ENCODE results near the gene FGFR3.

Gene FGFR3

GRCh38 chr4:1785592-1785991, 7.5 kb upstream of the FGFR3 start:
- Histone ChIP-seq H3K9ac (ENCODE audit: low read length in 5 of 5) (no peak overlapping the region), H3K27me3 (ENCODE audit: control insufficient read depth in 5 of 5, insufficient read depth in 4 of 5, low read length in 5 of 5) (peaks cover 0 to 4% (median 0%) of the 10 kb centered on the region in 5 donors), H3K4me1 (ENCODE audit: control insufficient read depth in 5 of 5, insufficient read depth in 5 of 5, low read length in 5 of 5) (peaks cover 0 to 9% (median 8%) of the 10 kb centered on the region in 5 donors), H3K9me3 (ENCODE audit: control insufficient read depth in 5 of 5, low read length in 5 of 5) (peaks cover 0 to 2% (median 0%) of the 10 kb centered on the region in 5 donors), H3K27ac (ENCODE audit: low read depth, low read length) (no peak overlapping the region), H3K4me3 (ENCODE audit: low read depth in 1 of 5, low read length in 5 of 5) (no peak overlapping the region), H3K36me3 (ENCODE audit: control insufficient read depth in 5 of 5, insufficient read depth in 5 of 5, low read length in 5 of 5) (no peaks in the 10 kb centered on the region)

GRCh38 chr4:1786544-1787362, 6.3 kb upstream of the FGFR3 start:
- H3K27ac ChIP-seq (ENCODE audit: low read depth, low read length) = no peak overlapping the region
- H3K9ac ChIP-seq (ENCODE audit: low read length in 5 of 5) = no peak overlapping the region
- H3K4me1 ChIP-seq (ENCODE audit: control insufficient read depth in 5 of 5, insufficient read depth in 5 of 5, low read length in 5 of 5) = peaks cover 0 to 9% (median 8%) of the 10 kb centered on the region in 5 donors
- H3K36me3 ChIP-seq (ENCODE audit: control insufficient read depth in 5 of 5, insufficient read depth in 5 of 5, low read length in 5 of 5) = no peaks in the 10 kb centered on the region
- peaks cover 0 to 9% (median 2%) of the 10 kb centered on the region in 5 donors for H3K27me3 ChIP-seq (ENCODE audit: control insufficient read depth in 5 of 5, insufficient read depth in 4 of 5, low read length in 5 of 5)
- H3K4me3 ChIP-seq (ENCODE audit: low read depth in 1 of 5, low read length in 5 of 5) = no peak overlapping the region
- peaks cover 0 to 2% (median 0%) of the 10 kb centered on the region in 5 donors for H3K9me3 ChIP-seq (ENCODE audit: control insufficient read depth in 5 of 5, low read length in 5 of 5)

- Histone ChIP-seq H3K4me3 (ENCODE audit: low read depth in 1 of 5, low read length in 5 of 5) (no peak overlapping the region), H3K27me3 (ENCODE audit: control insufficient read depth in 5 of 5, insufficient read depth in 4 of 5, low read length in 5 of 5) (peaks cover 0 to 10% (median 5%) of the 10 kb centered on the region in 5 donors), H3K4me1 (ENCODE audit: control insufficient read depth in 5 of 5, insufficient read depth in 5 of 5, low read length in 5 of 5) (peaks cover 0 to 9% (median 8%) of the 10 kb centered on the region in 5 donors), H3K9me3 (ENCODE audit: control insufficient read depth in 5 of 5, low read length in 5 of 5) (peaks cover 0 to 2% (median 0%) of the 10 kb centered on the region in 5 donors), H3K9ac (ENCODE audit: low read length in 5 of 5) (no peak overlapping the region), H3K36me3 (ENCODE audit: control insufficient read depth in 5 of 5, insufficient read depth in 5 of 5, low read length in 5 of 5) (no peaks in the 10 kb centered on the region), H3K27ac (ENCODE audit: low read depth, low read length) (no peak overlapping the region)
Observed at GRCh38 chr4:1787411-1788077, 5.5 kb upstream of the FGFR3 start.

- H3K4me3 ChIP-seq (ENCODE audit: low read depth in 1 of 5, low read length in 5 of 5) = no peak overlapping the region
- no peaks in the 10 kb centered on the region for H3K36me3 ChIP-seq (ENCODE audit: control insufficient read depth in 5 of 5, insufficient read depth in 5 of 5, low read length in 5 of 5)
- no peak overlapping the region for H3K9ac ChIP-seq (ENCODE audit: low read length in 5 of 5)
- H3K4me1 ChIP-seq (ENCODE audit: control insufficient read depth in 5 of 5, insufficient read depth in 5 of 5, low read length in 5 of 5) = peaks cover 0 to 13% (median 12%) of the 10 kb centered on the region in 5 donors
- H3K9me3 ChIP-seq (ENCODE audit: control insufficient read depth in 5 of 5, low read length in 5 of 5) = peaks cover 0 to 2% (median 0%) of the 10 kb centered on the region in 5 donors
- H3K27ac ChIP-seq (ENCODE audit: low read depth, low read length) = no peak overlapping the region
- peaks cover 0 to 10% (median 6%) of the 10 kb centered on the region in 5 donors for H3K27me3 ChIP-seq (ENCODE audit: control insufficient read depth in 5 of 5, insufficient read depth in 4 of 5, low read length in 5 of 5)
Observed at GRCh38 chr4:1788254-1788973, 4.7 kb upstream of the FGFR3 start.

GRCh38 chr4:1789552-1789951, 3.5 kb upstream of the FGFR3 start:
- H3K4me1 ChIP-seq (ENCODE audit: control insufficient read depth in 5 of 5, insufficient read depth in 5 of 5, low read length in 5 of 5) = peaks cover 0 to 20% (median 20%) of the 10 kb centered on the region in 5 donors
- H3K27me3 ChIP-seq (ENCODE audit: control insufficient read depth in 5 of 5, insufficient read depth in 4 of 5, low read length in 5 of 5) = peaks cover 5 to 18% (median 11%) of the 10 kb centered on the region in 5 donors
- no peak overlapping the region for H3K9ac ChIP-seq (ENCODE audit: low read length in 5 of 5)
- H3K9me3 ChIP-seq (ENCODE audit: control insufficient read depth in 5 of 5, low read length in 5 of 5) = no peaks in the 10 kb centered on the region
- H3K36me3 ChIP-seq (ENCODE audit: control insufficient read depth in 5 of 5, insufficient read depth in 5 of 5, low read length in 5 of 5) = no peaks in the 10 kb centered on the region
- no peak overlapping the region for H3K27ac ChIP-seq (ENCODE audit: low read depth, low read length)
- no peak overlapping the region for H3K4me3 ChIP-seq (ENCODE audit: low read depth in 1 of 5, low read length in 5 of 5)

- H3K9me3 ChIP-seq (ENCODE audit: control insufficient read depth in 5 of 5, low read length in 5 of 5) = no peaks in the 10 kb centered on the region
- no peak overlapping the region for H3K4me3 ChIP-seq (ENCODE audit: low read depth in 1 of 5, low read length in 5 of 5)
- H3K36me3 ChIP-seq (ENCODE audit: control insufficient read depth in 5 of 5, insufficient read depth in 5 of 5, low read length in 5 of 5) = no peaks in the 10 kb centered on the region
- H3K27me3 ChIP-seq (ENCODE audit: control insufficient read depth in 5 of 5, insufficient read depth in 4 of 5, low read length in 5 of 5) = peaks cover 5 to 19% (median 14%) of the 10 kb centered on the region in 5 donors
- no peak overlapping the region for H3K27ac ChIP-seq (ENCODE audit: low read depth, low read length)
- H3K4me1 ChIP-seq (ENCODE audit: control insufficient read depth in 5 of 5, insufficient read depth in 5 of 5, low read length in 5 of 5) = peaks cover 0 to 20% (median 17%) of the 10 kb centered on the region in 5 donors
- H3K9ac ChIP-seq (ENCODE audit: low read length in 5 of 5) = no peak overlapping the region
Observed at GRCh38 chr4:1790005-1790404, 3.1 kb upstream of the FGFR3 start.

GRCh38 chr4:1792158-1792831, 798 bp upstream of the FGFR3 start:
- peak overlapping the region in 1 of 5 donors; percentile 34 for H3K4me3 ChIP-seq (ENCODE audit: low read depth in 1 of 5, low read length in 5 of 5)
- no peaks in the 10 kb centered on the region for H3K36me3 ChIP-seq (ENCODE audit: control insufficient read depth in 5 of 5, insufficient read depth in 5 of 5, low read length in 5 of 5)
- peaks cover 0 to 19% (median 15%) of the 10 kb centered on the region in 5 donors for H3K4me1 ChIP-seq (ENCODE audit: control insufficient read depth in 5 of 5, insufficient read depth in 5 of 5, low read length in 5 of 5)
- H3K9ac ChIP-seq (ENCODE audit: low read length in 5 of 5) = no peak overlapping the region
- H3K27ac ChIP-seq (ENCODE audit: low read depth, low read length) = no peak overlapping the region
- no peaks in the 10 kb centered on the region for H3K9me3 ChIP-seq (ENCODE audit: control insufficient read depth in 5 of 5, low read length in 5 of 5)
- H3K27me3 ChIP-seq (ENCODE audit: control insufficient read depth in 5 of 5, insufficient read depth in 4 of 5, low read length in 5 of 5) = peaks cover 24 to 38% (median 31%) of the 10 kb centered on the region in 5 donors

GRCh38 chr4:1793496-1793840, 375 bp downstream of the FGFR3 start:
- Histone ChIP-seq H3K27me3 (ENCODE audit: control insufficient read depth in 5 of 5, insufficient read depth in 4 of 5, low read length in 5 of 5) (peaks cover 32 to 42% (median 36%) of the 10 kb centered on the region in 5 donors), H3K27ac (ENCODE audit: low read depth, low read length) (no peak overlapping the region), H3K9me3 (ENCODE audit: control insufficient read depth in 5 of 5, low read length in 5 of 5) (no peaks in the 10 kb centered on the region), H3K4me1 (ENCODE audit: control insufficient read depth in 5 of 5, insufficient read depth in 5 of 5, low read length in 5 of 5) (peaks cover 0 to 19% (median 15%) of the 10 kb centered on the region in 5 donors), H3K4me3 (ENCODE audit: low read depth in 1 of 5, low read length in 5 of 5) (peak overlapping the region in 2 of 5 donors; percentile 17 to 51), H3K9ac (ENCODE audit: low read length in 5 of 5) (no peak overlapping the region), H3K36me3 (ENCODE audit: control insufficient read depth in 5 of 5, insufficient read depth in 5 of 5, low read length in 5 of 5) (no peaks in the 10 kb centered on the region)

- no peak overlapping the region for H3K27ac ChIP-seq (ENCODE audit: low read depth, low read length)
- peak overlapping the region in 4 of 5 donors; percentile 6 to 53 (median 42) for H3K4me3 ChIP-seq (ENCODE audit: low read depth in 1 of 5, low read length in 5 of 5)
- no peak overlapping the region for H3K9ac ChIP-seq (ENCODE audit: low read length in 5 of 5)
- no peaks in the 10 kb centered on the region for H3K36me3 ChIP-seq (ENCODE audit: control insufficient read depth in 5 of 5, insufficient read depth in 5 of 5, low read length in 5 of 5)
- H3K27me3 ChIP-seq (ENCODE audit: control insufficient read depth in 5 of 5, insufficient read depth in 4 of 5, low read length in 5 of 5) = peaks cover 32 to 47% (median 38%) of the 10 kb centered on the region in 5 donors
- no peaks in the 10 kb centered on the region for H3K9me3 ChIP-seq (ENCODE audit: control insufficient read depth in 5 of 5, low read length in 5 of 5)
- H3K4me1 ChIP-seq (ENCODE audit: control insufficient read depth in 5 of 5, insufficient read depth in 5 of 5, low read length in 5 of 5) = peaks cover 0 to 19% (median 15%) of the 10 kb centered on the region in 5 donors
Observed at GRCh38 chr4:1793940-1794808, 1.1 kb downstream of the FGFR3 start.

Measured in subcutaneous abdominal adipose tissue (tissue), 5 donors.